GM12865 (cell line): Measurements from ENCODE around the gene CFAP299.

ENCODE experiments used
- DNase-seq: peaks from one replicate; pipeline ENCODE4 v3.0.0; 2010; ENCODE audit warnings: low read depth
- H3K4me3 ChIP-seq: 2 replicates; pipeline ENCODE4 v1.5.1; 2011; ENCODE audit warnings: mild to moderate bottlenecking, low read depth, low read length, control low read depth
- TF ChIP-seq, protein P1 (sequence below): IDR thresholded peaks from 2 replicates; pipeline ENCODE4 v1.5.1; 2011; ENCODE audit warnings: low read length, control low read depth, low read depth, inconsistent platforms; ENCODE audit not compliant: insufficient read depth; ENCODE audit errors: missing control alignments

Gene CFAP299

DNA sequence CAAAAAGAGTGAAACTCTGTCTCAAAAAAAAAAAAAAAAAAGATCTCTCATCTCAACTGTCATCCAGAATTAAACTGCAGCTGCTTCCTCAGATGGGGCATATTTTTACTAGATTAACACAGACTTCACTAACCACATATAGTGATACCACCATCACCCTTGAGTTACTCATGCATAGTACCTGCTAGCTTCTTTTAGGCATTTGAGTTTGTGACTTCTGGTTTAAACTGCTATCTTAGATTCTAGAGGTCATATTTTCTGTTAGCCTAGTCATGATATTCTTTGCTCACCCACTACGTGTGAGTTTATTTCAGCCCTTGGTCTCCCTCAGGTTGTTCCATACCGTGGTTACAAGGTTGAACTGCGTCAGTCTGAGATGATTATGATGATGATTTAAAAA, 540.1 kb downstream of the CFAP299 start:
- TF ChIP-seq, protein P1, sequence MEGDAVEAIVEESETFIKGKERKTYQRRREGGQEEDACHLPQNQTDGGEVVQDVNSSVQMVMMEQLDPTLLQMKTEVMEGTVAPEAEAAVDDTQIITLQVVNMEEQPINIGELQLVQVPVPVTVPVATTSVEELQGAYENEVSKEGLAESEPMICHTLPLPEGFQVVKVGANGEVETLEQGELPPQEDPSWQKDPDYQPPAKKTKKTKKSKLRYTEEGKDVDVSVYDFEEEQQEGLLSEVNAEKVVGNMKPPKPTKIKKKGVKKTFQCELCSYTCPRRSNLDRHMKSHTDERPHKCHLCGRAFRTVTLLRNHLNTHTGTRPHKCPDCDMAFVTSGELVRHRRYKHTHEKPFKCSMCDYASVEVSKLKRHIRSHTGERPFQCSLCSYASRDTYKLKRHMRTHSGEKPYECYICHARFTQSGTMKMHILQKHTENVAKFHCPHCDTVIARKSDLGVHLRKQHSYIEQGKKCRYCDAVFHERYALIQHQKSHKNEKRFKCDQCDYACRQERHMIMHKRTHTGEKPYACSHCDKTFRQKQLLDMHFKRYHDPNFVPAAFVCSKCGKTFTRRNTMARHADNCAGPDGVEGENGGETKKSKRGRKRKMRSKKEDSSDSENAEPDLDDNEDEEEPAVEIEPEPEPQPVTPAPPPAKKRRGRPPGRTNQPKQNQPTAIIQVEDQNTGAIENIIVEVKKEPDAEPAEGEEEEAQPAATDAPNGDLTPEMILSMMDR, result no peak

DNA sequence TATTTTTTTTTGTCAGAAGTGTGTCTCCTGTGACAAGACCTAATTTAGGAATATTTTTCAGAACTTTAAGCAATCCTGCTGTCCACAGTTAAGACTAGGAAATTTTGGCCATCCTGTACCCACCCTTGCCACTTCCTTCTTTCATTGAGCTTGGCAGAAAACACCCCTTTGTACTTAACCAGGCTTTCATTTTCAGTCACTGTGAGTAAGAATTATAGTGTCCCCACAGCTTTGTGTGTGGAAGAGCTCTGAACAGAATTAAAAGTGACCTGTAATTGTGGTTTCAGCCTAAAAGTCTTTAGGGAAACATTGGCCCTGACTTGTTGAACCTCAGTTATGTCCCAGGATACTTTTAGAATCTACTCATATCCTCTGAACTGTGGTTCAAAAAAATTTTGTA, 541.3 kb downstream of the CFAP299 start:
- TF ChIP-seq, protein P1, result no peak
- no peak overlapping the region for H3K4me3 ChIP-seq
- peak; percentile 78 for DNase-seq

More for the DNA sequence above, 540.1 kb downstream of the CFAP299 start:
- DNase-seq, result peak; percentile 84
- no peak overlapping the region for H3K4me3 ChIP-seq

DNA sequence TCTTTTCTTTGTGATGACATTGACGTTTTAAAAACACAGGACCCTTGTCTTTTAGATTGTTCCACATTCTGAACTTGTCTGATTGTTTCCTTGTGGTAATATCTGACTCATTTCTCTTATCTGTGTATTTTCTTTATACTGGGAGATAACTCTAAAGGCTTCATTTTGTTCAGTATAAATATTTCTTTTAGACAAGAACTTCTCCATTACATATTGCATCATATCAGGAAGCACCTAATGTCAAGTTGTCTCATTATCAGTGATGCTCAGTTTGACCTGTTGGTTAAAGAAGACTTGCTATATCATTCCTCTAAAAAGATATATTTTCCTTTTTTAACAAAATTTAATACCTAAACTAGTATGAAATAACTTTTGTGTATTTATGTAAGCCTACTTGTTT, 542.7 kb downstream of the CFAP299 start:
- DNase-seq, result no peak
- TF ChIP-seq, protein P1, result no peak
- H3K4me3 ChIP-seq, result no peak overlapping the region

DNA sequence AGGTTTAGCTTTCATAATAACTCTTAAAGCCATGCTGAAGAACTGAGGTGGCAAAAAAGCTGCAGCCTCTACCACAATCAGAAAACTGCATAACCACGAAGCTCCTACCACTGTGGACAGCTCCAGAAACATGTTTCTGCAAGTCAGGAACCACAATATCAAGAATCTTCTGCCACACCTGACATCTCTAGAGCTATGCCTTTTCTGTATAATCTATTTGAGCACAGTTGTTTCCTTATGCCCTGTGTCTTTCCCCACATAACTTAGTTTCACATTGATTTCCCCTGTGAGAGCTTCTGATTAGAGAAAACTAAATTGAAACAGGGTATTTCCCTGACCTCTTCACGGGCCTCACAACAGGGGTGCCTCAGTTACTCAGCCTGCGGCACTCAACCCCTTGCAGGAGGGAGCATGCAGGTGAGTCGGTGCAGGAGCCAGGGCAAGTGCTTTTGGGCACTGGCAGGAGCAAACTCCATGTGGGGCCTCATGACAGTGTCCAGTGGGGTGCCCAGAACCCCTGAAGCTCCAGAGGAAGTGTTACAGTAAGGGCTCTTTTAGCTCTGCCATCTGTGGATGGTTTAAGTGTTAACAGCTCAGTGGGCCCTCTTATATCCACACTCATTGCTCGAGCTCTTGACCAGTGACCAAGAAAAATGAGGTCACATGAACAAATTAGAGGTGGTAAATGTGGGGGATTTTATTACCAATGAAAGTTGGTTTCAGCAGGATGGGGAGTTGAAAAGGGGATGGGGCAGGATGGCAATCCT, 562.2 kb downstream of the CFAP299 start:
- TF ChIP-seq, protein P1, result no peak
- H3K4me3 ChIP-seq, result no peak overlapping the region
- peak; percentile 74 for DNase-seq

DNA sequence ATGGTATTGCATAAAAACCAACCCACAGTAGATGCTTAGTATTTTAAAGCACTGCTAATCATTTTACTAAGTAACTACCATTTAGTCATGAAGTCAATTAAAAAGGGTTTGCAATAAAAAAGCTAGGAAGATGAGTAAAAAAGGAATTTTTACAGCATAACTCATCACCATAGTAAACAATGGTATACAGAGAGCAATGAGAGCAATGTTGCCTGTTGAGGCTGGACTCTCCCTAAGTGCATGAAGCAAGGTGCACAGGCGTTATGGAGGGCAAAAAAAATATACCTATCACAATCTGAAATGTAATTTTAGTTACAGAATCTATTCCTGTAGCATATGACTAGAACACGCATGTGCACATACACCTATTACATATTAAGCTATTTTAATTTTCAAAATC, 565.4 kb downstream of the CFAP299 start:
- DNase-seq, result no peak
- no peak overlapping the region for H3K4me3 ChIP-seq
- TF ChIP-seq, protein P1, result no peak

DNA sequence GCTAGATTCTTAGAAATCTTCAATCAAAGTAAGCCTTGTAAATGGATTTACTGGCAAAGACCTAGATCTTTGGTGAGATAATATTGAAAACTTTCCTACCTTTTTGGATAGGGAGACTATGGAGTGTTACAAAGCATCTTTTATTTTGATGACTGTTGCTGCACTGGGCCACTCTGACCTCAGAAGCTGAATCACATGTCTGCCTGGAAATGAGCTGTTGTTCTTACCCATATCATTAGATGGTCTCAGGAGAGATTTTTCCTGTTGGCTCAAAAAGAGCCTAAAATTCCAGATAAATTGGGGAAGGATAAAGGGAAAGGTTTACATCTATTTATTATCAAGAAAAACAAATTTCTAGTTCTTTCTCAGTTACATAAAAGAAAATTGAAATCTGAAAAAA, 567.5 kb downstream of the CFAP299 start:
- TF ChIP-seq, protein P1, result no peak
- H3K4me3 ChIP-seq, result no peak overlapping the region
- no peak for DNase-seq

DNA sequence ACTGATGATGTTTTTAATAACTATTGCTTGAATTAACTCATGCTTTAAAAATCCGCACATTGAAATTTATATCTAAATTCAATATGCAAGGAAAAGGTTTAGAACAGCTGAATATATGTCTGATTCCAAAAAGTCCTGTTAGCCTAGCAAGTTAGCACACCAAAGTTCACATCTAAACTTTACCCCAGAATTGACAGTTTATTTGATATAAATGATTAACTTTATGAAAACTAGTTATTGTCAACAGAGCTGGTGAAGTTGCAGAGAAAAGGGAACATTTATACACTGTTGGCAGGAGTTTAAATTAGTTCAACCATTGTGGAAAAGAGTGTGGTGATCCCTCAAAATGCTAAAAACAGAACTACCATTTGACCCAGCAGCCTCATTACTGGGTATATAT, 574.4 kb downstream of the CFAP299 start:
- no peak overlapping the region for H3K4me3 ChIP-seq
- no peak for DNase-seq
- TF ChIP-seq, protein P1, result no peak
